IMR-90 (cell line): Measurements from ENCODE around the gene GALNT14. TPM values are rescaled to one million over a fixed set of nuclear protein-coding genes. Genes with fewer than 3 reads are reported as not detected.

Source experiments
- ATAC-seq: fragments of 200-7000 bp; cut with Tn5 transposase; 2 replicates; pipeline ENCODE4 v1.9.1; 2020; ENCODE audit warnings: low read depth, mild to moderate bottlenecking, moderate library complexity
- BruUV-seq: library from RNA; stranded (reverse); fragments of 400-500 nt; replicated peaks from 2 replicates; lab custom pipeline; 2021; lab: Mats Ljungman, UMichigan
- CTCF ChIA-PET: fragments of 300-600 bp; formaldehyde crosslinking; extraction: SDS; loops from one replicate; lab custom pipeline; 2021; ENCODE audit warnings: antibody characterized with exemption; lab: Yijun Ruan, JAX
- POLR2A ChIA-PET: fragments of 300-600 bp; sonication (Branson Sonifier 250); formaldehyde crosslinking; loops from one replicate; lab custom pipeline; 2022; ENCODE audit warnings: antibody characterized with exemption; ENCODE audit not compliant: unreplicated experiment; lab: Charles Lee
- DNase-seq: peaks from one replicate; pipeline ENCODE4 v3.0.0; 2013
- H2AFZ ChIP-seq: replicated peaks from 2 replicates; pipeline ENCODE3; 2013; ENCODE audit warnings: low read length, mild to moderate bottlenecking; ENCODE audit not compliant: poor library complexity
- H2AK5ac ChIP-seq: 2 replicates; pipeline ENCODE4 v1.6.1; 2013; ENCODE audit warnings: low read depth, low read length, inconsistent platforms
- H2AK9ac ChIP-seq: replicated peaks from 2 replicates; pipeline ENCODE3; 2013; ENCODE audit warnings: mild to moderate bottlenecking, low read depth, low read length, moderate library complexity; ENCODE audit not compliant: poor library complexity
- H2BK120ac ChIP-seq: 2 replicates; pipeline ENCODE4 v1.6.1; 2013; ENCODE audit warnings: low read depth, low read length, inconsistent platforms
- H2BK15ac ChIP-seq: 3 replicates; pipeline ENCODE4 v1.6.1; 2013; ENCODE audit warnings: low read depth, low read length, inconsistent platforms
- H2BK20ac ChIP-seq: 2 replicates; pipeline ENCODE4 v1.6.1; 2013; ENCODE audit warnings: low read depth, mild to moderate bottlenecking, inconsistent platforms, low read length, moderate library complexity
- H2BK5ac ChIP-seq: 2 replicates; pipeline ENCODE4 v1.6.1; 2013; ENCODE audit warnings: mild to moderate bottlenecking, low read depth, low read length, inconsistent platforms; ENCODE audit not compliant: poor library complexity, severe bottlenecking
- H3K14ac ChIP-seq: replicated peaks from 2 replicates; pipeline ENCODE4 v1.6.1; 2013; ENCODE audit warnings: low read depth, low read length, inconsistent platforms
- H3K18ac ChIP-seq: 2 replicates; pipeline ENCODE4 v1.6.1; 2013; ENCODE audit warnings: low read depth, low read length, control low read depth
- H3K23ac ChIP-seq: 2 replicates; pipeline ENCODE4 v1.6.1; 2013; ENCODE audit warnings: low read depth, low read length, inconsistent platforms
- H3K27ac ChIP-seq: 2 replicates; pipeline ENCODE4 v1.5.1; 2013; ENCODE audit warnings: mild to moderate bottlenecking, control low read depth, low read length; ENCODE audit not compliant: insufficient read depth
- H3K27me3 ChIP-seq: 2 replicates; pipeline ENCODE4 v1.6.1; 2013; ENCODE audit warnings: low read length; ENCODE audit not compliant: control insufficient read depth, insufficient read depth
- H3K36me3 ChIP-seq: 2 replicates; pipeline ENCODE4 v1.6.1; 2013; ENCODE audit warnings: low read length, mixed read lengths; ENCODE audit not compliant: control insufficient read depth, insufficient read depth
- H3K4ac ChIP-seq: 2 replicates; pipeline ENCODE4 v1.6.1; 2013; ENCODE audit warnings: low read depth, low read length, inconsistent platforms
- H3K4me1 ChIP-seq: 2 replicates; pipeline ENCODE4 v1.6.1; 2013; ENCODE audit warnings: low read length, mixed read lengths; ENCODE audit not compliant: control insufficient read depth, insufficient read depth
- H3K4me2 ChIP-seq: 2 replicates; pipeline ENCODE4 v1.6.1; 2013; ENCODE audit warnings: low read depth, mild to moderate bottlenecking, control low read depth, low read length, moderate library complexity
- H3K4me3 ChIP-seq: 2 replicates; pipeline ENCODE4 v1.5.1; 2013; ENCODE audit warnings: low read depth, mild to moderate bottlenecking, control low read depth, low read length, moderate library complexity; ENCODE audit not compliant: insufficient read depth
- H3K56ac ChIP-seq: 2 replicates; pipeline ENCODE4 v1.6.1; 2013; ENCODE audit warnings: low read length, inconsistent platforms; ENCODE audit not compliant: insufficient read depth; ENCODE audit errors: extremely low read depth
- H3K79me1 ChIP-seq, 2 experiments: 2 replicates each; pipeline ENCODE4 v1.6.1; 2013; ENCODE audit warnings: low read length in 2 of 2, inconsistent platforms in 1 of 2, low read depth in 1 of 2
- H3K9ac ChIP-seq: 2 replicates; pipeline ENCODE4 v1.6.1; 2013; ENCODE audit warnings: low read depth, low read length, control low read depth
- H3K9me1 ChIP-seq: 2 replicates; pipeline ENCODE4 v1.6.1; 2013; ENCODE audit warnings: low read length, inconsistent platforms; ENCODE audit not compliant: insufficient read depth
- H3K9me3 ChIP-seq: 2 replicates; pipeline ENCODE4 v1.6.1; 2013; ENCODE audit warnings: low read length; ENCODE audit not compliant: control insufficient read depth, insufficient read depth
- H4K20me1 ChIP-seq: 2 replicates; pipeline ENCODE4 v1.6.1; 2013; ENCODE audit warnings: low read length, inconsistent platforms; ENCODE audit not compliant: insufficient read depth
- H4K5ac ChIP-seq: 2 replicates; pipeline ENCODE4 v1.6.1; 2013; ENCODE audit warnings: mild to moderate bottlenecking, low read depth, low read length, control low read depth
- H4K8ac ChIP-seq, 2 experiments: 2 replicates each; pipeline ENCODE4 v1.6.1; 2013; ENCODE audit warnings: low read depth in 2 of 2, low read length in 2 of 2, control low read depth in 1 of 2, inconsistent platforms in 1 of 2
- H4K91ac ChIP-seq: 2 replicates; pipeline ENCODE4 v1.6.1; 2013; ENCODE audit warnings: low read depth, low read length, inconsistent platforms; ENCODE audit not compliant: insufficient read depth
- CEBPB ChIP-seq: IDR thresholded peaks from 2 replicates; pipeline ENCODE4 v1.6.1; 2012; ENCODE audit warnings: low read depth, low read length, improper control_type of control experiment
- ELK1 ChIP-seq: fragments of 150-350 bp; IDR thresholded peaks from 2 replicates; pipeline ENCODE4 v1.6.1; 2016; ENCODE audit warnings: low read depth, mild to moderate bottlenecking, low read length, moderate library complexity, borderline replicate concordance
- MAFK ChIP-seq: IDR thresholded peaks from 2 replicates; pipeline ENCODE4 v1.6.1; 2012; ENCODE audit warnings: low read depth, low read length, improper control_type of control experiment
- MAZ ChIP-seq: IDR thresholded peaks from 2 replicates; pipeline ENCODE4 v1.6.1; 2012; ENCODE audit warnings: low read depth, mild to moderate bottlenecking, low read length, improper control_type of control experiment, moderate library complexity, borderline replicate concordance
- POLR2A ChIP-seq: IDR thresholded peaks from 2 replicates; pipeline ENCODE4 v1.6.1; 2012; ENCODE audit warnings: mild to moderate bottlenecking, low read depth, low read length
- RCOR1 ChIP-seq: IDR thresholded peaks from 2 replicates; pipeline ENCODE4 v1.6.1; 2012; ENCODE audit warnings: mild to moderate bottlenecking, low read length, improper control_type of control experiment; ENCODE audit not compliant: insufficient replicate concordance
- WGBS, 2 experiments: methylation state at CpG; one replicate each; pipeline versions ENCODE4 v1.1.5 to v1.1.7; 2013; ENCODE audit warnings: missing lambda C conversion rate in 2 of 2; ENCODE audit not compliant: insufficient read length in 1 of 2; ENCODE audit errors: extremely low coverage in 2 of 2; 5-methylcytosine and 5-hydroxymethylcytosine counted together
- dilution Hi-C: fragments of 300-500 bp; cut with HindIII; formaldehyde crosslinking; loops from one replicate; pipeline ENCODE4 v1.14.3; 2018; ENCODE audit warnings: low sequenced_read_pairs; ENCODE audit not compliant: unreplicated experiment
- in situ Hi-C: fragments of 300-500 bp; cut with MboI; formaldehyde crosslinking; loops from 3 replicates; pipeline ENCODE4 v1.14.3; 2019; ENCODE audit warnings: low sequenced_read_pairs, inconsistent platforms, mixed read lengths
- intact Hi-C: fragments of 100-400 bp; cut with micrococcal nuclease; formaldehyde crosslinking; loops from 2 replicates; pipeline ENCODE4 v1.10.0; 2022
- polyA plus RNA-seq, 3 experiments: library from polyadenylated mRNA; depleted of rRNA; stranded (reverse); fragments of >200 nt; gene quantifications; 2 replicates each; pipeline ENCODE4 v1.2.3, GENCODE V29; 2012; ENCODE audit warnings: low replicate concordance in 1 of 3
- total RNA-seq: library from RNA; depleted of rRNA; stranded (reverse); fragments of >200 nt; gene quantifications from 2 replicates; pipeline ENCODE4 v1.2.3, GENCODE V29; 2012

GALNT14 gene
- total and polyA plus RNA-seq, 2 of the 4 experiments (the other 2 are of a cell fraction) = 0.15 to 0.18 TPM

GRCh38 chr2:31027549-31027948, 110.7 kb downstream of the GALNT14 start:
- Histone ChIP-seq H3K9ac (no peak overlapping the region), H3K9me1 (no peaks in the 10 kb centered on the region), H2AK5ac (no peak overlapping the region), H3K36me3 (no peaks in the 10 kb centered on the region), H3K4ac (no peak overlapping the region), H3K79me1 (no peaks in the 10 kb centered on the region), H4K8ac (no peak overlapping the region), H4K91ac (no peak overlapping the region), H4K5ac (no peak overlapping the region), H4K20me1 (no peaks in the 10 kb centered on the region), H3K4me3 (no peak overlapping the region), H2BK15ac (no peak overlapping the region), H3K4me1 (no peaks in the 10 kb centered on the region), H2BK120ac (no peak overlapping the region), H3K9me3 (no peaks in the 10 kb centered on the region), H2AK9ac (no peak overlapping the region), H3K27ac (no peak overlapping the region), H2BK5ac (no peak overlapping the region), H3K56ac (no peak overlapping the region), H3K4me2 (no peak overlapping the region), H3K27me3 (peaks cover 2% of the 10 kb centered on the region; the same call in 1 of the 2 replicates), H2AFZ (no peak overlapping the region), H2BK20ac (no peak overlapping the region), H3K18ac (no peak overlapping the region), H3K23ac (no peak overlapping the region), H3K14ac (no peak overlapping the region)
- in situ Hi-C loops (no loop called here), intact Hi-C loops (no loop called here), dilution Hi-C loops (no loop called here)
- POLR2A ChIA-PET = no interaction called here
- ATAC-seq = no peak
- DNase-seq = no peak
- TF ChIP-seq MAZ (no peak), RCOR1 (no peak), MAFK (no peak), ELK1 (no peak), POLR2A (no peak), CEBPB (no peak)
- BruUV-seq = no TSS peak
- WGBS, 2 experiments = no CpG with 5 or more reads among the region's 5 CpGs
- CTCF ChIA-PET = no interaction called here
